NCI-H2029 (cell line): ENCODE results near the gene FILIP1L.
"Not testable (repeated sequence)": the region's sequence is repeated elsewhere in the genome, so short reads cannot be mapped to it uniquely, and the experiment has no call there.

Source experiments
- DNase-seq: peaks from one replicate; lab custom pipeline; 2025; lab: John Stamatoyannopoulos, UW

FILIP1L gene

DNA sequence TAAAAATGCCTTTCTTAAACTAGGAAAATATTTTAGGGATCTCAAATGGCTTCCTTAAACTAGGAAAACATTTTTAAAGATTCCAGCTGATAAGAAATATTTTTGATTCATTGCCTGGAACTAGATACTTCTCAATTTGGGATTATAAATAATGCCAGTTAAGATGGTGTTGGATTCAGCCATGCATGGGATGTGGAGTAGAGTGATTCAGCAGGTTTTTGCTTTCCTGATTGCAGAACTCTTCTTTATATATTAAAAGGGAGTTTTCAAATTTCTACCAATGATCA, 15.6 kb downstream of the FILIP1L start:
- no peak for DNase-seq

DNA sequence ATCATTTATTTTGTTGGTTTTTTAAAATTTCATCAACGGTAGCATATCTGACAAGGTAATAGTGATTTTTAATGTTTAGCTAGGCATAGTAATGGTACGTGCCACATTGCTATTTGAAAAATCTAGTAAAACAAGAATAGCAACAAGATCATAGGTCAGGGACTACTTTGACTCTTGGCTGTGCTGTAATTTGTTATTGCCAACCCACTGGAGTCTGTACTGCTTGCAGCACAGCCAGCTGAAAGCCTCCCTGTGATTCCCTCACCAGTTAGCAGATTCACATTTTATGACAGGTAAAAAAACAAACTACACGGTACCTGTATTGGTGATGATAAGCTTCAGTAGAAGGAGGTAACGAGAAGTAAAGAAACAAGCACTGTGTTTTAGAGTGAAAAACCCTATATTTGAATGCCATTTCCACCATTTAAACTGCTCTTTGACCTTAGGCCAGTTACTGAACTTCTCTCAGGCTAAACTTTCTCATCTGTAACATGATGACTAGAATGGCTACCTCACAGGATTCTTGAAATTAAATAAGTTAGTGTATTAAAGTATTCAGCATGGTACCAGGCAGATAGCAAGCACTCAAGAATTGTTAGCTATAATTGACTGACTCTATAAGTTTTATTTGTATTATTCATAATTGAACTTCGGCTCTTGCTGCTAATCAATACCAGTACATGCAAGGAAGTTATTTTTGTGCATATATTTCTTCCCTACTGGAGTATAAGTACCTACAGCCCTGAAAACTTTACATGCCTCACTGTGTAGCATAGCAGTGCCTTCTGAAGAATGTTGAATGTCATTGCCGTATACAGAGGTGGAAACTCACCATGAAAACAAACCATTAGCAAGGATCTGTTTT, 16.1 kb downstream of the FILIP1L start:
- DNase-seq = no peak

- DNase-seq = no peak
These were observed 17.4 kb downstream of the FILIP1L start for GRCh38 chr3:100096866-100097265.

DNA sequence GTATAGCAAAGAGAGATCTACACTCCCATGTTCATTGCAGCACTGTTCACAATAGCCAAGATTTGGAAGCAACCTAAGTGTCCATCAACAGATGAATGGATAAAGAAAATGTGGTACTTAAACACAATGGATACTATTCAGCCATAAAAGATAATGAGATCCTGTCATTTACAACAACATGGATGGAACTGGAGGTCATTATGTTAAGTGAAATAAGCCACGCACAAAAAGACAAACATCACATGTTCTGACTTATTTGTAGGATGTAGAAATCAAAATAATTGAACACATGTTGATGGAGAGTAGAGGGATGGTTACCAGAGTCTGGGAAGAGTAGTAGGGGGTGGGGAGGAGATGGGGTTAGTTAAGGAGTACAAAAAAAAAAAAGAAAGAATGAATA, 18.0 kb downstream of the FILIP1L start:
- not testable (repeated sequence) for DNase-seq

DNA sequence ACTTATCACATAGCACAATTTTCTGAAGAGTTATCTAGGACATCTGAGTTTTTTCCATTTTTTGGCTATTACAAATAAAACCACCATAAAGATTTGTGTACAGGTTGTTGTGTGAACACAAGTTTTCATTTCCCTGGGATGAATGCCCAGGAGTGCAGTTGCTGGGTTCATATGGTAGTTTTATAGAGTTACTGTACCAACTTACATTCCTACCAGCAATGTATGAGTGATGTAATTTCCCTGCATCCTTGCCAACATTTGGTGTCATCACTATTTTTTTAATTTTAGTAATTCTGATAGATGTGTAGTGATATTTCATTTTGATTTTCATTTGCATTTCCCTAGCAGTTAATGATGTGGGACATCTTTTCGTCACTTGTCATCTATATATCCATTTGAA, 20.5 kb downstream of the FILIP1L start:
- DNase-seq = no peak

GRCh38 chr3:100090669-100091005, 23.7 kb downstream of the FILIP1L start:
- DNase-seq = no peak

GRCh38 chr3:100089812-100090668, 24.3 kb downstream of the FILIP1L start:
- no peak for DNase-seq

GRCh38 chr3:100088735-100089368, 25.4 kb downstream of the FILIP1L start:
- DNase-seq = no peak

- no peak for DNase-seq
These were observed 27.1 kb downstream of the FILIP1L start for GRCh38 chr3:100087198-100087597.

DNA sequence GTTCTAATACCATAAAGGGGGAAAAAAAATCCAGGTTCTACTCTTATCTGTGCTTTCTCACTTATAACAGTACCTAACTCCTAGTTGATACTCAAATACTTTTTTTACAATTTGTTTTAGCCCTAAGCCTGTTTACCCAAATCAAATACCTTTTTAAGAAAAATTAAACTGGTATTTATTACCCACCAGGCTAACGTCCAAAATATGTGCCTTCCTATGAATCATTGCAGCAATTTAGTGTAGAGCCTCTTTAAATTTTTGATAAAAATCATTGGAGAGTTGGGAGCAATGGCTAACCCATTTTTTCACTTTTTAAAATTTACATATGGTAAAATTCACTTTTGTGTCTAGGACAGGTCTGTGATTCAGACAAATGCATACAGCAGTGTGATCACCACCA, 27.9 kb downstream of the FILIP1L start:
- DNase-seq = no peak

DNA sequence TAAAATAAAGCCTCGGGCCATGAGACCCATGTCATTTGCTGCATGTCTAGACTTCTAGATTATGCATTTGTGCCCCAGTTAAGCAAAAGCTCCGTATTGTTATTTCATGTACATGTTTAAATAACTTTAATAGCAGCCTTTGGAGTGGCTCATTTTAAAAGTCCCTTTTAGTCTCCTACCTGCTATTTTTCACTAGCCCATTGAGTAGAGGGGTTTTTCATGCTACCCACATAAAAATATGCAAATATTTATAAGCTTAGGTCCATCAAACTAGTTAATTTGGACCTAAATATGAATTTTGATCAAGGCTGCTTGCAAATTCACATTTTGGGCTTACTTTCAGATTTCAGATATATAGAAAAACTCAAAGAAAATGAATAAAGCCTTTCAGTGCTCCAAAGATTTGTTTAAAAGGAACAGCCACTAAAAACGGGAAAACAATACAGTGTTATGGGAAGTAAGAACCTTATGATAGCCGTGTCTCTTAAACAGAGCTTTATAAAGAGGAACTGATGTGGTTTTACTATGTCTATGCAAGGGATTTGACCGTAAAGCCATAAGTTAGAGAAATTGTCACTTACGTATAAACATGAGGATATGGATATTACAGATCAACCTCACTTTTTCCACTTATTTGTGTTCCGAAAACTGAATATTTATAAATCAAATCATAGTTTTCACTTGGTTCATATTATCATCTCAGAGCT, 30.0 kb downstream of the FILIP1L start:
- DNase-seq = no peak

DNA sequence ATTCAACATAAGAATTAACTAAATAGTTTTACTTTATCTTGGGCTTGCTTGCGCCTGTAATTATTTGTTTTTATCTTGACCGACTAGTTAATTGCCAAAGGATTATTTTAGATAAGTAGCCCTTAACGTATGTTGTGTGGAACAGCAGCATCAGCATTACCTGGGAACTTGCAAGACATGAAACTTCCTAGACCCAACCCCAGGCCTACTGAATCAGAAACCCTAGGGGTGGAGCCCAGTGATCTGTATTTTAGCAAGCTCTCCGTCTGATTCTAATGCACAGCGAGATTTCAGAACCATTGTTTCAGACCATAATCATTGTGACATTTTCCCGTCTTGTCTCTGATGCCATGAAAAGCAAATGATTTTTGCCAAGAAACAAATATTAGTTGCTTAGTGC, 31.1 kb downstream of the FILIP1L start:
- no peak for DNase-seq

DNA sequence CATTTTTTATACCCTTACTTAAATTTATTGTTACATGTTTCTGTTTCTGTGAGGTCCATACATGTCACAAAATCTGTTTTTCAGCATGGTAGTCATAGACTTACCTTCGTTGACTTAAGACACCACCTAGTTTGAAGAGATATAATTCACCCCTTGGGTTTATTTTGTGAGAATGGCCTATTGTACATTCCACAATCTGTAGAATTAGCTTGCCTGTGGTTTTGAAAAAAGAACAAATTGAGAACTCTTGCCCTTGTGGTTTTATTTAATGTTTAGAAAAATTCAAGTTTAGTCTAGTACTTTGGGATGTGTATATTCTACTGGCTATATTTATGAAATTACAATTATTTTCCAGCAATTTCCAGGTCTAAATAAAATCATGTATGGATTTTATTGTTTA, 31.6 kb downstream of the FILIP1L start:
- DNase-seq = no peak

DNA sequence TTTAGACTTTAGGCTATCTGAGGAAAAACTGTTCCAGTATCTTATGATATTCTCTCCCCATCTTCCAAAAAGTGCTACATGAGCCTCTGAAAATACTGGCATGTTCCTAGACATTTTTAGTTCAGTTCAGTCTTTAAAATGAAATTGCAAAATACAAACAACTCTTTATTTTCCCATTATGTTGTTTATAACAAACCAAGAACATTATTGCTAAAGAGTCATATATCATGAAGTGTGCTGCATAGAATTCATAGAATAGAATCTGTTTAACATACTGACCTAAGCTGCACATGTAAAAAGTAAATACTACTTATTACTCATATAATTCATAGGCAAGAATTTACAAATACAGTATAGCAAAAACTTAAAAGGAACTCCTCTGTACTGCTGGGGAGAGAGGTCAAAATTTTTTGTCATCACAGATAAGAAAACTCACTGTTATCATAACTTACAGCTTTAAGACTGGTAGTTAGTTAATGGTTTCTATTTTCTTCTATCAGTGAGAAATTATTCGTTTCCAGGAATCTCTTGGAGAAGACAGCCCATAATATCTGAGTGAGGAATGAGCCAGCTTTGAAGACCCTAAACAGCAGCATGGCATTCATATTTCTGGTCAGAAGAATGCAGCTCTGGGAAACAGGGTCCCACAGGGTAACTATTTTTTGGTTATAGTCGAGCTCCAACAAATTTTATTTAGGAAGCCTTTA, 32.2 kb downstream of the FILIP1L start:
- no peak for DNase-seq

DNA sequence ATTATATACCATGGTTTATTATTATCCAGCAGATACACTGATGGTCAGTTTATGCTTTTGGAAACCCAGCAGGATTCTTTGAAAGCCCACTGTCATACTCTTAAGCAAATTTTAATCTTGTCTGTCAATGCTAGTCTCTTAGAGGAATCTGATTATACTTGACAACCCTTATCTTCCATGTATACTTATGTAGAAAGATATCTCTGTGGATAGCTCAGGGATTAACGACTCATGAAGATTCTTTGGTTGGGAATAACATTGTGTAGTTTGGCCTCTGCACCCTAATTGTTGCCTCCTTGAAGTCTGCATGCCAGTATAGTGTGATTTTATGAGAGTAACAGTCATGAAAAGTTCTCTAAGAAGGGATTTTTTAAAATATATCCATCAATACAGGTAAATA, 33.0 kb downstream of the FILIP1L start:
- no peak for DNase-seq

DNA sequence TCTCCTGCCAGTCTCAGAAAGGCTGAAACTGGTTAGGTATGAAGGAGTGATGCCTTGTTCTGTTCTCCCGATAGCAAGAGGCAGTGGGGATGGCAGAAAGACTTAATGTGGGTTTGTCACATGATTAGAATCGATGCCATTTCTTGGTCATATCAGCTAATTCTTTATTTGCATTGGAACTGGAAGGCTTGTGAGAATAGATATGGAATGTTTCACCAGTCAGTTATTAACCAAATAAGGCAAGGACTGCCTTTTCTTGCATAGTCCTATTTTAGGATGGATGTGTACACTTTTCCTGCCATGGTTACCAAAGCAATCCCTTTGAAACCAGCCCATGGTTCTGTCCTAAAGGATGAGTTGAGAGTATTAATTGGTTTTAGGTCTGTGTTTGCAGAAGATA, 33.7 kb downstream of the FILIP1L start:
- DNase-seq = no peak

- no peak for DNase-seq
These were observed 35.0 kb downstream of the FILIP1L start for GRCh38 chr3:100079328-100079727.

- no peak for DNase-seq
These were observed 37.4 kb downstream of the FILIP1L start for GRCh38 chr3:100076731-100077529.

- no peak for DNase-seq
These were observed 38.2 kb downstream of the FILIP1L start for GRCh38 chr3:100075851-100076730.

DNA sequence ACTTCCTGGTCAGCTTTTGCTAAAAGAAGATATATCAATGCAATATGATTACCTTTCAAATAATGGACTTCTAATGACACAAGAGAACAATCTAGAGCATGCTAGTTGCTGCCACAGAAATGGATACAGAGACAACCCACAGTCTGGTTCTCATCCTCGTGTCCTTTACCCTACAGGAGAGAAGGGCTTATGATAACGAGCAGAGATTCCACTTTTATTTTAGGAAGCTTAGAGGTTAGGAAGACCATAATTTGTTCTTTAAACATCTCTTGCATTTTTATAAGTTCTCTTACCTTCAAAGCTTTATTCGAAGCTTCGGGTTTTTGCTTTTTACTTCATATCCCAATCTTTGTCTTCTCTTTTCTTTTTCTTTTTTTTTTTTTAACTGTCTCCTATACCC, 39.1 kb downstream of the FILIP1L start:
- no peak for DNase-seq
